Adrenal gland (tissue), 19 donors: ENCODE measurements around the gene SMS. TPM values are rescaled to one million over a fixed set of nuclear protein-coding genes. Genes with fewer than 3 reads are reported as not detected.

ENCODE experiments used
- DNase-seq, 7 donors: peaks; one replicate each; pipeline ENCODE4 v3.0.0-alpha.2; 2019 to 2020
- H3K27ac ChIP-seq, 5 donors: fragments of 200-600 bp; sonication (generic) in 4 of 5; 1 replicate in 3 of 5; 2 replicates in 2 of 5; pipeline versions ENCODE4 v1.5.1 to v1.8.0; 2016 to 2020; ENCODE audit warnings: mild to moderate bottlenecking in 1 of 5
- H3K27me3 ChIP-seq: fragments of 200-600 bp; 2 replicates; pipeline ENCODE4 v1.8.0; 2021
- H3K36me3 ChIP-seq, 2 donors: fragments of 200-600 bp; replicated peaks in 1 of 2; 1 replicate in 1 of 2; 2 replicates in 1 of 2; pipeline versions ENCODE4 v1.5.1 to v1.8.0; 2018 to 2022
- H3K4me1 ChIP-seq, 2 donors: fragments of 200-600 bp; replicated peaks in 1 of 2; 1 replicate in 1 of 2; 2 replicates in 1 of 2; pipeline versions ENCODE4 v1.5.1 to v1.8.0; 2018 to 2021
- H3K4me3 ChIP-seq, 4 donors: fragments of 200-600 bp; sonication (generic) in 3 of 4; one replicate each; pipeline ENCODE4 v1.5.1; 2016 to 2018
- H3K9me3 ChIP-seq, 3 donors: fragments of 200-600 bp; sonication (generic) in 1 of 3; replicated peaks in 1 of 3; 1 replicate in 2 of 3; 2 replicates in 1 of 3; pipeline versions ENCODE4 v1.5.1 to v1.8.0; 2016 to 2021
- CTCF ChIP-seq, 6 experiments: fragments of 450-650 bp in 4 of 6; fragments of 200-600 bp in 2 of 6; sonication (generic) in 1 of 6; IDR thresholded peaks; 1 replicate in 5 of 6; 2 replicates in 1 of 6; pipeline versions ENCODE4 v1.5.1 to v1.8.0; 2016 to 2021; ENCODE audit warnings: antibody characterized with exemption in 6 of 6, mild to moderate bottlenecking in 2 of 6, moderate library complexity in 1 of 6
- POLR2A ChIP-seq, 2 donors: fragments of 450-650 bp; IDR thresholded peaks; one replicate each; pipeline ENCODE4 v1.6.1; 2017; ENCODE audit warnings: antibody characterized with exemption in 2 of 2, mild to moderate bottlenecking in 2 of 2, moderate library complexity in 1 of 2
- WGBS, 4 donors: extraction: QIAGEN DNeasy Blood & Tissue Kit in 2 of 4; methylation state at CpG; one replicate each; pipeline versions ENCODE4 v1.1.5 to v1.1.7; 2013 to 2017; 5-methylcytosine and 5-hydroxymethylcytosine counted together
- intact Hi-C, 2 donors: fragments of 100-400 bp; cut with DNase I; formaldehyde crosslinking; loops; one replicate each; pipeline versions ENCODE4 v1.14.1 to v1.15.0; 2022 to 2023
- long read RNA-seq, 10 donors: library from polyadenylated mRNA in 3 of 10; unstranded in 2 of 10; stranded (forward) in 1 of 10; transcript quantifications; one replicate each; pipeline ENCODE4 v2.0.0 and lab custom pipeline, GENCODE V29; 2021 to 2026
- polyA plus RNA-seq, 3 donors: library from polyadenylated mRNA; stranded (reverse); fragments of 200-250 nt in 2 of 3; fragments of 350-450 nt in 1 of 3; fragmentation: Illumina TruSeq in 1 of 3; extraction: RNeasy Lipid Tissue Mini Kit (QIAGEN cat#74804) in 1 of 3; gene quantifications; one replicate each; pipeline ENCODE4 v1.2.3, GENCODE V29; 2013 to 2014
- total RNA-seq, 9 donors: library from RNA; depleted of rRNA in 4 of 9; stranded (reverse); fragments of >200 nt in 4 of 9; fragments of 120-200 nt in 1 of 9; fragmentation: NEBNext Ultra II Directional in 1 of 9; extraction: Animal tissue kit (Norgen Biotek cat#: 25700) in 1 of 9; gene quantifications; one replicate each; pipeline versions ENCODE4 v1.1.0 to v1.2.4, GENCODE V29; 2013 to 2023
- donor health status: healthy with polysubstance abuse.
- donor health status: Bipolar disorder and iron deficiency.
- donor health status: DM: yes; HTN: yes; CAD: no.
- donor health status: DM: no; HTN: no; CAD: no.
- donor health status: DM: no; HTN: no; CAD: no.
- donor health status: DM: yes; HTN: yes; CAD: no.

The SMS gene
- total RNA-seq (100 to 1,000 TPM in 6 of 9 donors, 10 to 100 TPM in 3; 68.3 to 265 (median 138) TPM), polyA plus RNA-seq (100 to 1,000 TPM in 1 of 3 donors, 10 to 100 TPM in 2; 78.6 to 138 (median 99.5) TPM)
- long read RNA-seq, donor 1, transcript SMS-202 (11 exons, 1,837 nt), result major isoform, 41 of 126 reads
- long read RNA-seq, donor 1, partial matches to known transcripts, result 79 of 126 reads
- long read RNA-seq, donor 1, other reads (novel, unspliced or antisense), result 5 of 126 reads
- long read RNA-seq, donor 2, transcript SMS-202 (11 exons, 1,837 nt), result major isoform, 47 of 144 reads
- long read RNA-seq, donor 2, partial matches to known transcripts, result 94 of 144 reads
- long read RNA-seq, donor 2, other reads (novel, unspliced or antisense), result 0 of 144 reads
- long read RNA-seq, donor 3, transcript SMS-202 (11 exons, 1,837 nt), result major isoform, 39 of 203 reads
- long read RNA-seq, donor 3, partial matches to known transcripts, result 163 of 203 reads
- long read RNA-seq, donor 3, other reads (novel, unspliced or antisense), result 0 of 203 reads
- long read RNA-seq, donor 4, transcript SMS-202 (11 exons, 1,837 nt), result major isoform, 106 of 135 reads
- long read RNA-seq, donor 4, partial matches to known transcripts, result 22 of 135 reads
- long read RNA-seq, donor 4, other reads (novel, unspliced or antisense), result 7 of 135 reads
- long read RNA-seq, donor 5, transcript SMS-202 (11 exons, 1,837 nt), result major isoform, 218 of 236 reads
- long read RNA-seq, donor 5, partial matches to known transcripts, result 3 of 236 reads
- long read RNA-seq, donor 5, other reads (novel, unspliced or antisense), result 13 of 236 reads
- long read RNA-seq, donor 6, transcript SMS-202 (11 exons, 1,837 nt), result major isoform, 95 of 130 reads
- long read RNA-seq, donor 6, partial matches to known transcripts, result 28 of 130 reads
- long read RNA-seq, donor 6, other reads (novel, unspliced or antisense), result 5 of 130 reads
- long read RNA-seq, donor 7, transcript SMS-202 (11 exons, 1,837 nt), result major isoform, 11 of 114 reads
- long read RNA-seq, donor 7, partial matches to known transcripts, result 102 of 114 reads
- long read RNA-seq, donor 7, other reads (novel, unspliced or antisense), result 0 of 114 reads
- long read RNA-seq, donor 8, transcript SMS-202 (11 exons, 1,837 nt), result major isoform, 67 of 303 reads
- long read RNA-seq, donor 8, partial matches to known transcripts, result 230 of 303 reads
- long read RNA-seq, donor 8, other reads (novel, unspliced or antisense), result 6 of 303 reads
- long read RNA-seq, donor 9, transcript SMS-202 (11 exons, 1,837 nt), result major isoform, 49 of 137 reads
- long read RNA-seq, donor 9, partial matches to known transcripts, result 81 of 137 reads
- long read RNA-seq, donor 9, other reads (novel, unspliced or antisense), result 5 of 137 reads
- long read RNA-seq, donor 10, transcript SMS-202 (11 exons, 1,837 nt), result major isoform, 15 of 29 reads
- long read RNA-seq, donor 10, partial matches to known transcripts, result 14 of 29 reads
- long read RNA-seq, donor 10, other reads (novel, unspliced or antisense), result 0 of 29 reads

- intact Hi-C loops, result no loop called here
- no peaks in the 10 kb centered on the region for H3K9me3 ChIP-seq
- H3K27me3 ChIP-seq, result no peaks in the 10 kb centered on the region
- peak; percentile 69 to 85 (median 77) for DNase-seq
- TF ChIP-seq POLR2A (IDR thresholded peaks at IDR 0.05) (peak; percentile 40 to 64), CTCF (IDR thresholded peaks at IDR 0.05) (peak in 1 of 6 experiments; percentile 4)
- WGBS, 4 donors, result 0 to 44% (median 14%) methylated on average over 1 to 42 of the region's 46 CpGs
- no peaks in the 10 kb centered on the region for H3K36me3 ChIP-seq
- H3K4me1 ChIP-seq, result peaks cover 4 to 10% of the 10 kb centered on the region in 2 donors
- peak within 1 kb of the TSS in 2 of 4 donors; percentile 20 to 71 for H3K4me3 ChIP-seq
- H3K27ac ChIP-seq, result peak within 1 kb of the TSS in 4 of 5 donors; percentile 50 to 92 (median 78)
Observed at GRCh38 chrX:21940356-21940829, at the start of gene SMS. Gene SMS, plus strand, starts transcription at chrX:21940709. Its CDS starts 116 bp downstream, at chrX:21940825.

- Histone ChIP-seq H3K36me3 (no peaks in the 10 kb centered on the region), H3K4me1 (no peaks in the 10 kb centered on the region), H3K9me3 (no peaks in the 10 kb centered on the region), H3K4me3 (no peak overlapping the region), H3K27me3 (no peaks in the 10 kb centered on the region), H3K27ac (no peak overlapping the region)
- 47 to 65% (median 60%) methylated on average over 2 of the region's 2 CpGs for WGBS, 4 donors
- no peak for DNase-seq
- TF ChIP-seq CTCF (IDR thresholded peaks at IDR 0.05), result no peak
- TF ChIP-seq POLR2A (IDR thresholded peaks at IDR 0.05), result no peak
- intact Hi-C loops, result no loop called here
Observed at GRCh38 chrX:21905313-21905712, 35.2 kb upstream of the SMS start.

- no peaks in the 10 kb centered on the region for H3K27me3 ChIP-seq
- no peaks in the 10 kb centered on the region for H3K9me3 ChIP-seq
- WGBS, 4 donors, result 63 to 95% (median 85%) methylated on average over 3 of the region's 3 CpGs
- intact Hi-C loops, result no loop called here
- H3K4me3 ChIP-seq, result no peak overlapping the region
- H3K4me1 ChIP-seq, result no peaks in the 10 kb centered on the region
- H3K36me3 ChIP-seq, result no peaks in the 10 kb centered on the region
- DNase-seq, result no peak
- H3K27ac ChIP-seq, result no peak overlapping the region
- TF ChIP-seq CTCF (IDR thresholded peaks at IDR 0.05), result no peak
- TF ChIP-seq POLR2A (IDR thresholded peaks at IDR 0.05), result no peak
Observed at GRCh38 chrX:21905953-21906352, 34.6 kb upstream of the SMS start.
